Endometrial microvascular endothelial cells (primary cell): ENCODE data around the gene MAD1L1. TPM values are rescaled to one million over a fixed set of nuclear protein-coding genes. Genes with fewer than 3 reads are reported as not detected.
"Not testable (repeated sequence)": the region's sequence is repeated elsewhere in the genome, so short reads cannot be mapped to it uniquely, and the experiment has no call there.

Experiments
- in situ Hi-C: cut with HindIII; loops from 2 replicates; pipeline ENCODE4 v1.10.0; 2017; ENCODE audit warnings: low sequenced_read_pairs, low pct_unique_long_range_greater_than_20kb; ENCODE audit errors: inconsistent ontology term
- total RNA-seq: library from RNA; depleted of rRNA; stranded (reverse); fragments of >200 nt; gene quantifications from one replicate; pipeline ENCODE4 v1.2.3, GENCODE V29; 2015; ENCODE audit errors: inconsistent ontology term

Gene MAD1L1
- total RNA-seq, 1 donor from 2014 or later, result 44.7 TPM

DNA sequence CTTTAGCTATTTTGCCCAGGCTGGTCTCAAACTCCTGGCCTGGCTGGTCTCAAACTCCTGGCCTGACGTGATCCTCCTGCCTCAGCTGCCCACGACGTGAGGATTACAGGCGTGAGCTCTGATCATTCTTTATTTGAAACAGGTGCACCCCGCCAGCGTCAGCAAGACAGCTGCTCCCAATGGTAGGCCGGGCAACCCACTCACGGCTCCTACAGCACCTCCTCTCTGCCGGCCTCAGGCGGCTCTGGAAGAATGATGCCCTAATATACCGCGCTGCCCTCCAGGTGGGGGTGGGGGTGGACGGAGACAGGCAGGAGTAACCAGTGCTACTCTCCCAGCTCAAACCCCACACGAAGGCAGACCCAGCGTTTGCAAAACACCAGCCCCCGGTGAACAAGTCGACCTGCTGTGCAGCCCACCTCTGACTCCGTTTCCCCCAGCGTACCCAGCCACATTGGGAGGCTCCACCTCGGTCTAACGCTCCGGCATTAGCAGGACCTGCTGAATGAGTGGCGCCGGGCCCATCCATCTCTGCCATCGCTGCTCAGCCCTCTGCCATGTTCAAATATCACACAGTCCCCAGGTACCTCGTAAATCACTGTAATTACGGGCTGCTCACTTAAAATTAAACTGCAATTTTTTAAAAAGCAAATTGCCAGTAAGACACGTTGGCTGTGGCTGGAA is 414.0 kb downstream of the MAD1L1 start:
- in situ Hi-C loops, result no loop called here

DNA sequence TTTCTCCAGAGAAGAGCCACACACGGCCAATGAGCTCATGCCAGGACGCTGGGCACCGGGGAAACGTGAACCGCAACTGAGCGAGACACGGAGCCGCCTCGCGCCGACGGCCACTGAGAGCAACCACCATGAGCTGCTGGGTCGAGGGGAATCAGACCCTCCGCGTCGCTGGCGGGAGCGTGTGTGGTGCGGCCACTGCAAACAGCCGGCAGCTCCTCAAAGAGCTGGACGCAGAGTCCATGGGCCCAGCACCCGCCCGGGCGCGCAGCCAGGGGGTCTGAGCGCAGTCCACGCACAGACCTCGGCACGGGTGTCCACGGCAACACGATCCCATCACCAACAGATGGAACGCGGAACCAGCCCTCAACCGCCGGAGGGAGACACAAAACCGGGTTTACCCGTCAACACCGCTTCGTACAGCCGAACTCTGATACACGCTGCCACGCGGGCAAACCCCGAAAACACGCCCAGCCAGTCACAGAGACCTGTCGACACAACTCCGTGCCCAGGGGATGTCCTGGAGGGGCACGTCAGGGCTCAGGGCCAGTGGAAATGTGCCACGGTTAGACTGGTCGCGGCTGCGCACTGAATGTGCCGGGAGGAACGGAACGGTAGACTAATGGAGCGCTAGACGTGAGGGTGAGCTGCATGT is 415.6 kb downstream of the MAD1L1 start:
- in situ Hi-C loops, result no loop called here

DNA sequence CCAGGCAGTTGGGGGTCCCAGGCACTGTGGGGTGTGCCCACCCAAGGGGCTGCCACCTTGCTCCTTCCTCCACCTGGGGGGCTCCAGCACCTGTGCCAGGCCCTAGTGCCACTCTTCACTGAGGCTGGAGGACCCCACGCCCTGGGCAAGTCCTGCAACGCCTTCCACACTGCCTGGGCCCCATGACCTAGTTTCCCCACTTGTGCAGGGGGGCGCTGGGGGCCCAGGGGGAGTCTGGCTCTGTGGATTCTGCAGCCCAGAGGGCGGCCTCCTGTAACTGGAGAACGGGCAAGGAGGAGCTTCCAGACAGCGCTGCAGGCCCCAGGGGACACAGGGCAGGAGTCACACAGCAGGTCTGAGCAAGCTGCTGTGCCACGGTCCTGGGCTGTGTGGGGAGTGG is 416.3 kb downstream of the MAD1L1 start:
- in situ Hi-C loops, result not testable (repeated sequence)

DNA sequence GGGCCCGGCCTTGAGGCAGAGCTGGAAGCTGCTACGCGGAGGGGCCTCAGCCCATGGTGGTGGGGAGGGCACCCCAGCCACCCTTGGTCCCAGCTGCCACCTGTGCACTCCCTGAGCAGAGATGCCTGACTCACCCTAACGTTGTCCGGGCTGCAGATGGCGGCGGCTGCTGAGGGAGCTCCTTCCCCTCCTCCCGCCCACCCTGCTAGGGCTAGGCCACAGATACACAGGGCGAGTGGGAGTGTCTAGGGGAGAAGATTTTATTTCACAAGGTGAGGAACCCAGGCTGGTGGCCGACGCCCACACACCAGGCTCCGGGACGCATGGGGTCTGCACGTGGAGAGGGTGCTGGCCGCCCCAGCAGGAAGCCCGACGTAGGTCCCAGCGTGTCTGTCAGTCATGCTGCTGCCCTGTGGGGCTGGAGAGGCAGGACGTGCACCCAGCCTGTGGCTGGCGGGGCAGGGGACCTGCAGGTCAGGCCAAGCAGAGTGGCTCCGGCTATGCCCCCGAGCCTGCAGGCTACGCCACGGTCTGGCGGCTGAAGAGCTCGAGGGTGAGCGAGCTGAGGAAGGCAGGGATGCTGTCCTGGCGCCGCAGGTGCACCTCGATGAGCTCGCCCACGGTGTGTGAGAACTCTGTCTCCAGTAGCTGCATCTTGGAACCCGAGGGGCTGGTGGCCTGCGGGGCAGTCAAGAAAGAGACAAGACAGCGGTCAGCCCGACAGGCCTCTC is 417.0 kb downstream of the MAD1L1 start:
- in situ Hi-C loops, result not testable (repeated sequence)

DNA sequence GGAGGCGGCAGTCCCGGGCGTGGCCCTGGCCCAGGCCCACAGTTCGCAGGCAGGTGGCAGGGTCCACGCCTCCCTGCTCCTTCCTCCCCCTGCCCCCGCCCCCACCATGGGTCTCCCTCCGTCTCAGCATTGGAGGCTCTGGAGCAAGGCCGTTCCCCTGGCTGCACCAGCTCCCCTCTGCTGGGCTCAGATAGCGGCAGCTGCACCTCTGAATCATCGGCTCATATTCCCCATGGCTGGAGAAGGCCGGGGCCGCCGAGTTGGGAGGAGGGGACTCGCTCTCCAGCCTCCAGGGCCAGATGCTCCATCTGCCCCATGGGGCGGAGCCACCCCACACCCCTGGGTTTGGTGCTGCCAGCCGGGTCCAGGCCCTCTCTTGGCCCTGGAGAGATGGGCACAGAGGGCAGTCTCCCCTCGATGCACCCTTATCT is 417.7 kb downstream of the MAD1L1 start:
- in situ Hi-C loops, result no loop called here

DNA sequence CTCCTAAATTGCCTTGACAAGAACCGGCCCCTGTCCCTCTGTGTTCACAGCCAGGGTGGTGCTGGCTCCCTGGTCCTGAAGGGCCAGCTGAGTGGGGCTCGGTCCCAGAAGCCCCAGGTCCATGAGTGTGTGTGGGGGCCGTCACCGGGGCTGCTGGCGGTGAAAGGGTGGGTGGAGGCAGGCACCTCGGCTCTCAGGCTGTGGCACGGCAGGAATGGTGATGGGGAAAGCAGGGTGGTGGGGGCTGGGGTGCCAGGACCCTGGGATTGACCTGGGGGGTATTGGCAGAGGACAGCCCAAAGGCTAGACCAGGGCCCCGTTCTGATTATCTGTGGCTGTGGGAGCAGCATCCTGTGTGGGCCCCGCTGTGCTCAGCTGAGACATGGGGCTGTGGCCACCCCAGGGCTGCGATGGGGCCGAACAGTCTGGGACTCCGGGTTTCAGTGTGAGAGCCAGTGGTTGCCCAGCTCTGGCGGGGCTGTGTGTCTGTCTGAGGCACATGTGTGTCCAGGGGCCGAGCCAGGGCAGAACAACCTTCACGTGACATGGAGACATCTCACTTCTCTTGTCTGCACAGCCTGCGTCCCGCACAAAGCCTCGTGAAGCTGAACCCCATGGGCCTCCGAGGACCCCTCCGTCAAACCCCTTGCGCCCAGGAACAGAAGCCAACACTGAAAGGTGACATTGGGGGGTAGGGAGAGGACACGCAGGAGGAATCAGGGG is 418.5 kb downstream of the MAD1L1 start:
- in situ Hi-C loops, result no loop called here

DNA sequence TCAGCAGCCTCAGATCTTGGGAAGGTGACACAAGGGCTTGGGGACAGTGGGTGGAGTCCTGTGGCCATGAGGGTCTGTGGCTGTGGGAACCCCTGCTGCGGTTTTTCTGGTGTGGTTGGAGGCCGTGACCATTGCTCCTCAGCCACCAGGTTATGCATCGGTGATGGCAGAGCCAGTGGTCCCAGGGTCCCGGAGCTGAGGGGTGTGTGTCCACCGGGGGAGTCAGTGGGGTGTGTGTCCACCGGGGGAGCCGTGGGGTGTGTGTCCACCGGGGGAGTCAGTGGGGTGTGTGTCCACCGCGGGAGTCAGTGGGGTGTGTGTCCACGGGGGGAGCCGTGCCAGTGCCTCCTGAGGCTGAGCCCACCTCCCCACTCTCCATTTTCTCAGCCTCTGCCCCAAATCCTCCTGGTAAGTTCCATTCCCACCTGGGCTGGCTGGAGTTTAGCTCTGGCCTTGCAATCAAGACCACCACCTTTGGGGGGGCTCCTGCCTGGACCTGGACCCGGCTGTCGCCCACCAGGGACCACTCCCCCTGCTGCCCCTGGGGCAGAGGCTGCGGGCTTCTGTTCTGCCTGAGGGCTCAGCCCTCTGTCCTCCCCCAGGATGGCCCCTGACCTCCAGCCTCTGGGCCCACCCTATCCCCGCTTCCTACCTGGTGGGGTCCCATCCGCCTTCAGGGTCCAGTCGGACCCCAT is 419.2 kb downstream of the MAD1L1 start:
- in situ Hi-C loops, result no loop called here

DNA sequence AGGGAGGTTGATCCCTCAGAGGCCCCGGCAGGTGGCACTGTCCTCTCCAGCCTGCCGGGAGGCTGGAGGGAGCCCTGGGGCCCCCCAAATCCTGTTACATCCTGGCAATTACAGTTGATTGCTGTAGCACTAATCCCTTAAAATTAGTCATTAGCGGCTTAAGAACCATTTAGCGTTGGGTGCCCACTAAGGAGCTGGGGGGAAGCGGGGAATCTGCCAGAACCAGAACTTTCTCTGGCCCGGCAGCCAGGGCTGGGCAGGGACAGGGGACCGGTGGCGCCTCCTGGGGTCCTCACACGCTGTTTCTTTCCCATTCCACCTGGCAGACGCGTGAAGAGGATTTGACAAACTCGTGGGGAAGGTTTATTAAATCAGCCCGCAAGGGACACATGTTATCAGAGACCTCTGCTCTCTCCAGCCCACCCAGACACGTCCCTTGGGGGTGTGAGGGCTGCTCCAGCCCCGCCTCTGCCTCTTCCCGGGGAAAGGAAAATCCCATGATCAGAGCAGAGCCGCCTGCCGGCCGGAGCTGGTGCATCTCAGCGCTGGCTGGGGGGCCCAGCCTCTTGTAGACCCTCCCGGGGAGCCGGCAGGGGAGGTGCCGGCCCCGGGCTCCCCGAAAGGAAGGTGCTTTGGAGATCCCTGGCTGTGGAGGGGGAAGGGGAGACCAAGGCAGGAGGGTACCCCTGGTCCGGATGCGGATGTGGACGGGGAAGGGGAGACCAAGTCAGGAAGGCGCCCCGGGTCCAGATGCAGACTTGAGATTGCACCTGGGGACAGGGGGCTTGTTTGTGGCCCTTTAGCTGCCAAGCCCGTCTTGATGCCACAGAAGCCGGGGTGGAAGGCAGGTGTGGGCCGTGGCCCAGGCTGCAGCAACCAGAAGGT is 420.0 kb downstream of the MAD1L1 start:
- in situ Hi-C loops, result no loop called here

DNA sequence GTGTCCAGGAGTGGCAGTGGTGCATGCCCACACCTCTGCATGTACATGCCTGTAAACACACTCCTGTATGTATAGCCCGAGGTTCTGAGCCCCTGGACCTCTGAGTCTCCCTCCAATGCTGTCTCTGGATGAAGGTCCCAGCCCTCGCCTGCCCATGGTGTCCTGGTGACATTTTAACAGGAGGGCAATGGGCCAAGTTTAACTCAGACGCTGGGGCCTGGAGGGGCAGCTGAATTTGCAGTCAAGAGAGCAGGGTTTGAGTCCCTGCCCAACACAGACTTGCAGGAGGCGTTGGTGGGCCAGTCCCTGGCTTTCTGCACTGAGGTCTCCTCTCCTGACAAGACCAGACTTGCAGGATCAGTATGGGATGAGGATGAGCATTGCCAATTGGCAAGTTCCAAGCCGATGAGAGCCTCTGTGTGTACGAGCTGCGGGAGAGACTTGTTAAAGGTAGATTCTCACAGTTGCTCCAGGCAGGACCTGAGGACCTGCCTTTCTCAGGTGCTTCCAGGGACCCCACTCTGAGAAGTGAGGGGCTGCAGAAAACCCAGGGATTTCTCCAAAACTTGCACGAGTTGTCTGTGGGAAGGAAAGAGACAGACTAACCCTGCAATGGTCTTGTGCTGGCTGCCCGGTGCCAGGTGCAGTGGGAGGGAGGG is 420.8 kb downstream of the MAD1L1 start:
- in situ Hi-C loops, result no loop called here

DNA sequence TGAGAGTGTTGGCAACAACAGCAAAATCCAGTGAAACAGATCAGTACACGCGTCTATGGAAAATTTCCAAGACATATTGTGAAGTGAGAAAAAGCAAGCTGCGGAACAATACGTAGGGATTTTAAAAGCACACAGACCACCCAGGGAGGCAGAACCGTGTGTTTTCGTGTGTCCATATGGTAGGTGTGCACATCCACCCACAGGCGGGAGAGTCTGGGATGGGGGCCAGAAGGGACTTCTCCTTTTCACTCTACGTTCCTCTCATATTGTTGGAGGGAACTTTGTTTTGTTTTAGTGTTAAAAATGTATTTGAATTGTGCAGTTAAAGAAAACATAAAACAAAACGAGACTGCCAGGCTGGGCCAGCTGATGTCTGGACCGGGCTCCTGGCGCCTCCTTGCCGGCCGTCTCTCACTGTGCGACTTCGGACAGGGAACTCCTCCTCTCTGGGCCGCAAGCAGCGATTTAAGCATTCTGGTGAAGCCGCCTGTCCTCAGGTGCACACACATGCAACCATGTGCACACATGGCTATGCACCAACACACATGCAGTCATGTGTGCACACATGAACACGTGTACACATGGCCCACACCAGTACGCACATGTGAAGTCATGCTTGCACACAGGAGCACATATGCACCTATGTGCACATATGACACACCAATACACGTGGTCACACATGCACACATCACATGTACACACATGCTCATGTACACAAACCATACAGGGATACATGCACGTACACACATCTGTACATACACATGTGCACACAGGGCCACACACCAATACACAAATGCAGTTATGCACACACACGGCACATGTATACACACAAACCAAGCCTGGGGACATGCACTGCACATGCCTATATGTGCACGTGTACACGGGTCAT is 421.5 kb downstream of the MAD1L1 start:
- in situ Hi-C loops, result no loop called here

DNA sequence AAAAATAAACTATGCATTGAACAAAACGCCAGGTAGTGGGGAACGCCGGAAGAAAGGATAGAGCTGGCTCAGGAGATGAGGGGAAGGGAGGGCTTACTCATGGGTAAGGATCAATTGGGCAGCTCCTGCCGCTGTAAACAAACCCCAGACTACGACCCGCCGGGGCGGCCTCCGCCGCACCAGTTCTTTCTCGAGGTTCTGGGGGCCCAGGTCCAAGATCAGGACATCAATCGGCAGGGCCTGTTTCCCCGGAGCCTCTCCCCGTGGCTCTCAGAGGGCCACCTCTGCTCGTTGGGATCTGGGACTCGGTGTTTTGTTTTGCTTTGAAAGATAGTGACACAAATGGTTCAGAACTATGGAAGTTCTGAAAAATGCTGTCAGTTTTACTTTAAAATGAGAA is 422.2 kb downstream of the MAD1L1 start:
- in situ Hi-C loops, result no loop called here

DNA sequence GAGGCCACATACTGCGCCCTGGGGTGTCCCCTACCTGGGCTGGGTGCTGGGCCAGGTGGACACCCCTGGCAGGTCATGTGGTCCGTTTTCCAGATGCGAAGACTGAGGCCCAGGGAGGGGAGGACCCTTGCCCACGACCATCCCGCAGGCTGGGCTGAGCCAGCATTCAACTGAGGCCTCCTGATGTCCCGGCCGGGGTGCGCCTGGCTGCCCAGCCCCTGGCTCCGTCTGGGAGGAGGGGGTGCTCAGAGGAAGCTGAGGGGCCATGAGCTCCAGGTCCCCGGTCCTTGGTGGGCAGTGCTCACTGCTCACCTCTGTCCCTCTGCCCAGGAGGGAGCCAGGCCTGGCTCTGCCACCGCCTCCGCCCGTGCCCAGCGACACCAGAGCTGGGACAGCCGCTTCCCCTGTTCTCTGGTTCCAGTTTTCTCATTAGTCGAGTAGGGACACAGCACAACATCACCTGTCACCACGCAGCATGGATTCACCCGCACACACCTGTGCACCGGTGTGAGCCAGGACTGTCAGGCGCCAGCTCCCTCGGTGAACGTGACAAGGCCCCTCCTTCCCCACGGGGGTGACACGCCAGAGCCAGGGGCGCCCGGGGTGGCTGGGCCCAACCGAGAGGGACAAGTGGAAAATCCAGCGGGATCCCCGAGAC is 423.0 kb downstream of the MAD1L1 start:
- in situ Hi-C loops, result no loop called here

DNA sequence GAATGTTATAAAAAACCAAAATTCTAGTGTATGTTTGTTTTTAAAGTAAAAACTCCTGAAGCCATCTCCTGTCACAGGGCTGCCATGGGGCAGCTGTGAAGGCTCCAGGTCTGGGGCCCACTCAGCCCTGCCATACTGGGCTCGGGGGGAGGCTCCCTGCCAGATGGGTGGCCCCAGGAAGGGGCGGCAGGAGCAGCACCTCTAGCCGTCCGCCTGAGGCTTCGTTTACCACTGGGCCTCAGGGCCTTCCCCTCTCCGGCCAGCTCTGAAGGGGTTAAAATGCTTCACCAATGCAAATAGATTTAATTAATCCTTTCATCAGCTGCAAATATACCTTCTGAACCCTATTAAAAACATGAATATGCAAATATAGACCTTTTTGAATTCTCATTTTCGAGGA is 423.7 kb downstream of the MAD1L1 start:
- in situ Hi-C loops, result no loop called here

DNA sequence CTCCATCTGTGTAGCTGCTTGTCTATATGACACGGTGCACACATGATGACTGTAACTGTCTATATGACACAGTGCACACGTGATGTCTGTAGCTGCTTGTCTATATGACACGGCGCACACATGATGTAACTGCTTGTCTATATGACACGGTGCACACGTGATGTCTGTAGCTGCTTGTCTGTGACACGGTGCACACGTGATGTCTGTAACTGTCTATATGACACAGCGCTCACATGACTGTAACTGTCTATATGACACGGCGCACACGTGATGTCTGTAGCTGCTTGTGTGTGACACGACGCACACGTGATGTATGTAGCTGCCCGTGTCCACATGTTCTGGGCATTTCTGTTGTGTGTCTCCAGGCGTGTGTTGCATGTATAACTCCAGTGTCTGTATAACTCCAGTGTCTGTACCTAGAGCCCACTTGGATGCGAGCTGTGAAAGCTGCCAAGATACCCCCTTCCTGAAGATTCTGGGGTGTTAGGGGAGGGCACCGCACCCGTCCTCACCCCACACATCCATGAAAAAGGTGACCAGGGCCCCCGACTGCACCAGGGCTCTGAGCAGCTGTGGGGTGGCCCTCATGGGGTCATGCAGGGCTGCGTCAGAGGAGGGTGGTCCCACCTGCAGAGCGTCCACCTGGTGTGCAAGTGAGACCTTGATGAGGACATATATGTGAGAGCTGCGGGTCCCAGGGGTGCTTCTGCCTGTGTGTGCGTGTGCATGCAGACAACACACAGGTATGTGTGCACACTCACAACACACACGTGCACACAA is 424.7 kb downstream of the MAD1L1 start:
- in situ Hi-C loops, result no loop called here

DNA sequence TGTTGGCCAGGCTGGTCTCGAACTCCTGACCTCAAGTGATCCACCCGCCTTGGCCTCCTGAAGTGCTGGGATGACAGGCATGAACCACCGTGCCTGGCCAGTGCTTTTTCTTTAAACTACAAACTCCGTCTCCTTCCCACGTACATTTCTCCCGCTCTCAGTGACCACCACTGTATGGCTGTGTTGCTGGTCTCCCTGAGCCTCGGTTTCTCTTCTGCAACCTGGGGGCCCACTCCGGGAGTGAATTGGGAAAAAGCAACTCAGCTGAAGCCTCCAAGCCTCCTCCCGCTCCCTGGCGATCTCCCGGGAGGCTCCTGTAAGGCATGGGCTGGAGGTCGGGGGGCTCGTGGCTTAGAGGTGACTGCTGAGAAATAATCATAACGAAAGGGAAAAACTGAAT is 426.4 kb downstream of the MAD1L1 start:
- in situ Hi-C loops, result no loop called here
